Osteoblast (primary cell): ENCODE results near the gene ENHO. TPM values are rescaled to one million over a fixed set of nuclear protein-coding genes. Genes with fewer than 3 reads are reported as not detected.

ENCODE experiments used
- DNase-seq: peaks from one replicate; pipeline ENCODE4 v3.0.0; 2011; ENCODE audit warnings: low spot score, mixed read lengths; ENCODE audit not compliant: insufficient read length; ENCODE audit errors: missing footprints
- H2AFZ ChIP-seq: 2 replicates; pipeline ENCODE4 v1.6.0; 2011; ENCODE audit warnings: mild to moderate bottlenecking, low read length
- H3K27ac ChIP-seq: 2 replicates; pipeline ENCODE4 v1.5.1; 2011; ENCODE audit warnings: mild to moderate bottlenecking, low read depth, low read length, moderate library complexity
- H3K27me3 ChIP-seq: 2 replicates; pipeline ENCODE4 v1.6.0; 2012; ENCODE audit warnings: mild to moderate bottlenecking, control low read depth, inconsistent platforms, low read length, moderate library complexity; ENCODE audit not compliant: insufficient read depth
- H3K36me3 ChIP-seq: 2 replicates; pipeline ENCODE4 v1.5.1; 2011; ENCODE audit warnings: mild to moderate bottlenecking, low read length, control low read depth, moderate library complexity; ENCODE audit not compliant: insufficient read depth
- H3K4me1 ChIP-seq: 2 replicates; pipeline ENCODE4 v1.5.1; 2011; ENCODE audit warnings: mild to moderate bottlenecking, low read length, control low read depth, moderate library complexity; ENCODE audit not compliant: insufficient read depth
- H3K4me2 ChIP-seq: 2 replicates; pipeline ENCODE4 v1.6.0; 2011; ENCODE audit warnings: mild to moderate bottlenecking, low read length; ENCODE audit not compliant: insufficient read depth
- H3K4me3 ChIP-seq: fragments of 200-600 bp; sonication (generic); 3 replicates; pipeline ENCODE4 v1.5.1; 2012; ENCODE audit warnings: mild to moderate bottlenecking, low read length, inconsistent platforms; ENCODE audit not compliant: insufficient read depth
- H3K79me2 ChIP-seq: 2 replicates; pipeline ENCODE4 v1.6.0; 2012; ENCODE audit warnings: mild to moderate bottlenecking, low read length, control low read depth, inconsistent platforms; ENCODE audit not compliant: insufficient read depth
- H3K9me3 ChIP-seq: 2 replicates; pipeline ENCODE4 v1.5.1; 2011; ENCODE audit warnings: low read depth, low read length, control low read depth
- H4K20me1 ChIP-seq: 2 replicates; pipeline ENCODE4 v1.6.0; 2012; ENCODE audit warnings: mild to moderate bottlenecking, low read length, control low read depth; ENCODE audit not compliant: insufficient read depth
- CTCF ChIP-seq: IDR thresholded peaks from 2 replicates; pipeline ENCODE4 v1.5.1; 2011; ENCODE audit warnings: mild to moderate bottlenecking, low read depth, low read length, moderate library complexity; ENCODE audit errors: extremely low read depth
- total RNA-seq: library from RNA; depleted of rRNA; stranded (reverse); fragments of >200 nt; gene quantifications from 2 replicates; pipeline ENCODE4 v1.2.3, GENCODE V29; 2012

Gene ENHO
- total RNA-seq, 1 donor, result under 0.01 TPM

- no peak for DNase-seq
- H3K27ac ChIP-seq, result no peak overlapping the region
- no peak for TF ChIP-seq CTCF
- H4K20me1 ChIP-seq, result no peaks in the 10 kb centered on the region
- H3K4me2 ChIP-seq, result no peak overlapping the region
- H3K4me1 ChIP-seq, result no peaks in the 10 kb centered on the region
- H3K27me3 ChIP-seq, result peaks cover 11% of the 10 kb centered on the region
- no peak overlapping the region for H3K4me3 ChIP-seq
- H3K9me3 ChIP-seq, result no peaks in the 10 kb centered on the region
- H3K36me3 ChIP-seq, result no peaks in the 10 kb centered on the region
- no peaks in the 10 kb centered on the region for H3K79me2 ChIP-seq
- H2AFZ ChIP-seq, result no peak overlapping the region
Observed at GRCh38 chr9:34570376-34570775, 47.6 kb upstream of the ENHO start.

- TF ChIP-seq CTCF, result no peak
- H3K27ac ChIP-seq, result no peak overlapping the region
- H3K79me2 ChIP-seq, result no peaks in the 10 kb centered on the region
- H4K20me1 ChIP-seq, result no peaks in the 10 kb centered on the region
- H3K4me3 ChIP-seq, result no peak overlapping the region
- no peaks in the 10 kb centered on the region for H3K4me1 ChIP-seq
- DNase-seq, result no peak
- H3K27me3 ChIP-seq, result peaks cover 11% of the 10 kb centered on the region
- H3K36me3 ChIP-seq, result no peaks in the 10 kb centered on the region
- H2AFZ ChIP-seq, result no peak overlapping the region
- no peak overlapping the region for H3K4me2 ChIP-seq
- no peaks in the 10 kb centered on the region for H3K9me3 ChIP-seq
Observed at GRCh38 chr9:34568774-34569173, 46.0 kb upstream of the ENHO start.

- Histone ChIP-seq H3K9me3 (no peaks in the 10 kb centered on the region), H3K4me2 (no peak overlapping the region), H3K36me3 (no peaks in the 10 kb centered on the region), H2AFZ (no peak overlapping the region), H3K27me3 (peaks cover 11% of the 10 kb centered on the region), H3K4me3 (no peak overlapping the region), H3K79me2 (no peaks in the 10 kb centered on the region), H4K20me1 (no peaks in the 10 kb centered on the region), H3K4me1 (no peaks in the 10 kb centered on the region), H3K27ac (no peak overlapping the region)
- no peak for TF ChIP-seq CTCF
- no peak for DNase-seq
Observed at GRCh38 chr9:34568133-34568532, 45.3 kb upstream of the ENHO start.

GRCh38 chr9:34566972-34567371 is 44.2 kb upstream of the ENHO start:
- H3K4me1 ChIP-seq, result no peaks in the 10 kb centered on the region
- peaks cover 11% of the 10 kb centered on the region for H3K27me3 ChIP-seq
- no peak overlapping the region for H3K4me2 ChIP-seq
- H2AFZ ChIP-seq, result no peak overlapping the region
- no peak for TF ChIP-seq CTCF
- no peaks in the 10 kb centered on the region for H3K79me2 ChIP-seq
- DNase-seq, result no peak
- H3K9me3 ChIP-seq, result no peaks in the 10 kb centered on the region
- H3K27ac ChIP-seq, result no peak overlapping the region
- no peaks in the 10 kb centered on the region for H4K20me1 ChIP-seq
- no peaks in the 10 kb centered on the region for H3K36me3 ChIP-seq
- no peak overlapping the region for H3K4me3 ChIP-seq
